A673 (cell line): ENCODE measurements around the gene IL11RA. TPM values are rescaled to one million over a fixed set of nuclear protein-coding genes. Genes with fewer than 3 reads are reported as not detected.

Source experiments
- BruUV-seq: library from RNA; stranded (reverse); fragments of 400-500 nt; replicated peaks from 2 replicates; lab custom pipeline; 2021; lab: Mats Ljungman, UMichigan
- CTCF ChIA-PET: fragments of 300-600 bp; sonication (Branson Sonifier 250); formaldehyde crosslinking; loops from one replicate; lab custom pipeline; 2022; ENCODE audit warnings: antibody characterized with exemption; lab: Charles Lee
- POLR2A ChIA-PET: fragments of 300-600 bp; sonication (Branson Sonifier 250); formaldehyde crosslinking; loops from one replicate; lab custom pipeline; 2022; ENCODE audit warnings: antibody characterized with exemption; ENCODE audit not compliant: low non-redundant PET; lab: Charles Lee
- DNase-seq: peaks from one replicate; pipeline ENCODE4 v3.0.0-alpha.2; 2015; ENCODE audit warnings: low spot score
- H3K27ac ChIP-seq: fragments of 200-600 bp; sonication (generic); 2 replicates; pipeline ENCODE4 v1.5.1; 2016; ENCODE audit warnings: mixed run types, low read depth, mild to moderate bottlenecking, mixed read lengths, antibody characterized with exemption, low read length; ENCODE audit not compliant: poor library complexity, severe bottlenecking
- H3K27me3 ChIP-seq: fragments of 200-600 bp; sonication (generic); replicated peaks from 2 replicates; pipeline ENCODE4 v1.6.1; 2017; ENCODE audit warnings: mixed run types, low read depth, mild to moderate bottlenecking, mixed read lengths, antibody characterized with exemption, low read length; ENCODE audit not compliant: insufficient read depth, poor library complexity
- H3K36me3 ChIP-seq: fragments of 200-600 bp; sonication (generic); 2 replicates; pipeline ENCODE4 v1.6.1; 2016; ENCODE audit warnings: mixed run types, mild to moderate bottlenecking, mixed read lengths, antibody characterized with exemption, low read length; ENCODE audit not compliant: insufficient read depth, poor library complexity, severe bottlenecking
- H3K4me1 ChIP-seq: fragments of 200-600 bp; sonication (generic); 2 replicates; pipeline ENCODE4 v1.6.1; 2017; ENCODE audit warnings: mixed run types, mild to moderate bottlenecking, mixed read lengths, antibody characterized with exemption, low read length; ENCODE audit not compliant: insufficient read depth, poor library complexity, severe bottlenecking
- H3K4me3 ChIP-seq: fragments of 200-600 bp; sonication (generic); 2 replicates; pipeline ENCODE4 v1.5.1; 2016; ENCODE audit warnings: low read depth, mixed run types, mild to moderate bottlenecking, mixed read lengths, low read length; ENCODE audit not compliant: poor library complexity, severe bottlenecking
- H3K9me3 ChIP-seq: fragments of 200-600 bp; sonication (generic); 2 replicates; pipeline ENCODE4 v1.6.1; 2016; ENCODE audit warnings: mixed run types, low read depth, mild to moderate bottlenecking, mixed read lengths, antibody characterized with exemption, low read length; ENCODE audit not compliant: poor library complexity, severe bottlenecking
- EZH2 ChIP-seq: fragments of 200-600 bp; sonication (generic); IDR thresholded peaks from 2 replicates; pipeline ENCODE4 v1.6.1; 2017; ENCODE audit warnings: borderline replicate concordance, low read depth, mild to moderate bottlenecking, mixed read lengths, antibody characterized with exemption, low read length; ENCODE audit not compliant: poor library complexity, severe bottlenecking
- intact Hi-C: fragments of 100-400 bp; cut with micrococcal nuclease; formaldehyde crosslinking; loops from one replicate; pipeline ENCODE4 v1.10.0; 2022; ENCODE audit not compliant: unreplicated experiment
- total RNA-seq: library from RNA; stranded (reverse); gene quantifications from 2 replicates; pipeline ENCODE4 v1.2.3, GENCODE V29; 2021
- TF ChIP-seq, protein P1 (sequence below): fragments of 300-800, 200-600 bp; sonication (generic); conservative IDR thresholded peaks from 2 replicates; pipeline ENCODE4 v1.5.1; 2017; ENCODE audit warnings: low read depth, mild to moderate bottlenecking, antibody characterized with exemption, low read length, moderate library complexity, mixed read lengths

The IL11RA gene
- total RNA-seq, 1 experiment from 2014 or later = 5.6 TPM

DNA sequence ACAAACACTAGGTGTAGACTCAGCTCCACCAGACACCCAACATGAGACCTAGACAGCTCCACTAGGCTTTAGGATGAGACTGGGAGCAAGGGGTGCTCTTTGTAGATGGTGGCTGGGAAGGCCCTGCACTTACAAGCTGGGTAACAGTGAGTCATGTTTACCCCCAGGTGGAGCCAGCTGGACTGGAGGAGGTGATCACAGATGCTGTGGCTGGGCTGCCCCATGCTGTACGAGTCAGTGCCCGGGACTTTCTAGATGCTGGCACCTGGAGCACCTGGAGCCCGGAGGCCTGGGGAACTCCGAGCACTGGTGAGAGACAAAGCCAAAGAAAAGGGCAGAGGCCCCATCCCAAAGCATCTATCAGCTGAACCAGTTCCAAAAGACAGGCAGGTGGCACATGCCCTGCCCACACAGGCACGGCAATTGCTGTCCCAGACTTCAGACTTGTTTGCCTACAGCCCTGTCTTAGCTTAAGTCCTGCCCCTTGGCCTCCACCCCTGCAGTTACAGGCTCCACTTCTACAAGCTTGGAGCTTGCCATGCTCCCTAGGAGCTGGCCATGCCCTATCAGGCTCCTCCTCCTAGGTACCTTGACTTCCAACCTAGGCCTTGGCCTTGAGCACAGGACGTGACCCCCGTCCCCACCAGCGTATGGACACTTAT lies 7.7 kb downstream of the IL11RA start:
- Histone ChIP-seq H3K4me1 (peaks cover 8% of the 10 kb centered on the region), H3K9me3 (no peaks in the 10 kb centered on the region), H3K27ac (no peak overlapping the region), H3K36me3 (no peaks in the 10 kb centered on the region), H3K4me3 (no peak overlapping the region), H3K27me3 (no peaks in the 10 kb centered on the region)
- TF ChIP-seq EZH2 = no peak
- TF ChIP-seq, protein P1, sequence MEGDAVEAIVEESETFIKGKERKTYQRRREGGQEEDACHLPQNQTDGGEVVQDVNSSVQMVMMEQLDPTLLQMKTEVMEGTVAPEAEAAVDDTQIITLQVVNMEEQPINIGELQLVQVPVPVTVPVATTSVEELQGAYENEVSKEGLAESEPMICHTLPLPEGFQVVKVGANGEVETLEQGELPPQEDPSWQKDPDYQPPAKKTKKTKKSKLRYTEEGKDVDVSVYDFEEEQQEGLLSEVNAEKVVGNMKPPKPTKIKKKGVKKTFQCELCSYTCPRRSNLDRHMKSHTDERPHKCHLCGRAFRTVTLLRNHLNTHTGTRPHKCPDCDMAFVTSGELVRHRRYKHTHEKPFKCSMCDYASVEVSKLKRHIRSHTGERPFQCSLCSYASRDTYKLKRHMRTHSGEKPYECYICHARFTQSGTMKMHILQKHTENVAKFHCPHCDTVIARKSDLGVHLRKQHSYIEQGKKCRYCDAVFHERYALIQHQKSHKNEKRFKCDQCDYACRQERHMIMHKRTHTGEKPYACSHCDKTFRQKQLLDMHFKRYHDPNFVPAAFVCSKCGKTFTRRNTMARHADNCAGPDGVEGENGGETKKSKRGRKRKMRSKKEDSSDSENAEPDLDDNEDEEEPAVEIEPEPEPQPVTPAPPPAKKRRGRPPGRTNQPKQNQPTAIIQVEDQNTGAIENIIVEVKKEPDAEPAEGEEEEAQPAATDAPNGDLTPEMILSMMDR = no peak
- ChIA-PET POLR2A (no interaction called here), CTCF (no interaction called here)
- no peak for DNase-seq
- intact Hi-C loops = no loop called here
- BruUV-seq = no TSS peak

DNA sequence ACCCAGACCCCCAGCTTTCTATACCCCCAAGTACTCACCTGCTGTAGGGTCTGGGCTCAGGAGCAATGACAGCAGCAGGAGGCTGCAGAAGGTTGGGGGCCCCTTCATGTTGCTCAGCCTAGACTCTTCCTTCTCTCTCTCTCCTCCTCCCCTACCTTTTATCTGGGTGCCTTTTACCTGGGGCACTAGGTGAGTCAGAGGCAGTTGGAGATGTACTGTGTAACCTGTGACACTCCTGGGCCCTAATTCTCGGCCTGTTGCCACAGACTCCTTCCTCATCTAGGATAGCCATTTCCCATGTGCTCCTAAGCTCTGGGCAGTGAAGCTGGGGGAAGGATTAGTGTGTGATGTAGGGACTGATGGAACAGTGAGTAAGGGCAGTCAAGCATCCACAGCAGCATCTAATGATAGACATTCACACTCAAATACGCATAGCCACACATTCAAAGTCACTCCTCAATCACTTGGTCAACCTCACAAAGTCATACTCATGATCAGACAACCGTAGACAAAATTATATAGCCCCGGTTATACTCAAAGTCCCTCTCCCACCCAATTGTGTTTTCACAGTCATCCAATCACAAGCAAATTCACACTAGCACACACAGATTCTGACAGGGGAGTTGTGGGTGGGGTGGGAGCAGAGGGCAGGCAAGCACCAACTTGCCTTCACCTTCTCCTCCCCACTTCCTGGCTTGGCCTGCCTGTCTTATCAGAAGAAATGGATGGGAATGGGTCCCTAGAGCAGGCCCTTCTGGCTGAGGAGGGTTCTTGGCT lies 10.7 kb downstream of the IL11RA start, which contains the start of gene CCL27:
CCL27 (minus strand) TSS at position 132 of the 777 bp plus-strand sequence; CDS start at position 108, 24 bp downstream.
- Histone ChIP-seq H3K4me1 (peaks cover 6% of the 10 kb centered on the region), H3K27me3 (no peaks in the 10 kb centered on the region), H3K36me3 (no peaks in the 10 kb centered on the region), H3K9me3 (no peaks in the 10 kb centered on the region), H3K27ac (no peak within 1 kb of the TSS), H3K4me3 (no peak within 1 kb of the TSS)
- DNase-seq = no peak
- intact Hi-C loops = no loop called here
- POLR2A ChIA-PET = no interaction called here
- TF ChIP-seq, protein P1 = no peak
- no peak for TF ChIP-seq EZH2
- CTCF ChIA-PET = no interaction called here
- no TSS peak for BruUV-seq

DNA sequence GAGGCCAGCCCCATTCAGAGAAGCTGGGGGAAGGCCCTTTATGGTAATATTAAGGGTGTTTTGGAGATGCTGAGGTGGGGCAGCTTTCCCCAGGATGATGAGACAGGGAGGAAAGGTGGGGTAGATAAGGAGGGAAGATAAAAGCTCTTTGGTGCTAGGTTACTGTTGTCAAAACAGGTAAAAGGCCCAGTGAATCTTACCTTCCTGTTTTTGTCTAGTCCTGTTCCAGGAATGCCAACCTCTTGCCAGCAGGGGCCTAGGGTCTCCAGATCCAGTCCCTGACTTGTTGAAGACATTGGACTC lies 11.3 kb downstream of the IL11RA start:
- Histone ChIP-seq H3K36me3 (no peaks in the 10 kb centered on the region), H3K4me3 (no peak overlapping the region), H3K4me1 (peaks cover 6% of the 10 kb centered on the region), H3K27ac (no peak overlapping the region), H3K27me3 (no peaks in the 10 kb centered on the region), H3K9me3 (no peaks in the 10 kb centered on the region)
- intact Hi-C loops = no loop called here
- TF ChIP-seq EZH2 = no peak
- TF ChIP-seq, protein P1 = no peak
- CTCF ChIA-PET = no interaction called here
- no TSS peak for BruUV-seq
- POLR2A ChIA-PET = no interaction called here
- DNase-seq = no peak
